IMR-90 (cell line): ENCODE data around the gene KRT33A.

ENCODE experiments used
- POLR2A ChIP-seq: IDR thresholded peaks from 2 replicates; pipeline ENCODE4 v1.6.1; 2012; ENCODE audit warnings: mild to moderate bottlenecking, low read depth, low read length
- RAD21 ChIP-seq: IDR thresholded peaks from 2 replicates; pipeline ENCODE4 v1.6.1; 2012; ENCODE audit warnings: low read length, improper control_type of control experiment
- SMC3 ChIP-seq: fragments of 150-350 bp; IDR thresholded peaks from 2 replicates; pipeline ENCODE4 v1.6.1; 2016; ENCODE audit warnings: low read depth, mild to moderate bottlenecking, antibody characterized with exemption, low read length, moderate library complexity
- TF ChIP-seq, protein P1 (sequence below): conservative IDR thresholded peaks from 2 replicates; pipeline ENCODE4 v1.5.1; 2012; ENCODE audit warnings: mild to moderate bottlenecking, low read depth, low read length, improper control_type of control experiment
- TF ChIP-seq, protein P2 (sequence below): fragments of 150-350 bp; IDR thresholded peaks from 2 replicates; pipeline ENCODE4 v1.6.1; 2017; ENCODE audit warnings: mild to moderate bottlenecking, antibody characterized with exemption, low read length, low read depth

DNA sequence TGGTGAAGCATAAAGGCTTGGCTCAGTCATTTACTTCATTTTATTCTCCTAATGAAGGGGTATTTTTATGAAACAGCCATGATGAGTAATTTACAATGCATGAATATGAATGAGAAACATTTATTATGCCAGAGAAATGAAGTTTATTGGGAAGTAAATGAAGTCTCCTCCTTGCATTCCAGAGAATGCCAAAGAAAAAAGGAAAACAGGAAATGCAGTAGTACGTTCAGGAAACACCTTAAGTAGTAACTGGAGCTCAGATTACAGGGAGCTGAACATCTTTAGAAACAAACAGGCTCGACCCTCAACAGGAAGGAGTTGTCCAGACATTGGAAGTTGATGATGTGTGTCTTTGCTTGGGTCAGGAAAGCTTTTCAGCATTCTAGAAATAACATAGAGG is 26.9 kb upstream of the KRT33A start:
- TF ChIP-seq POLR2A (no peak), RAD21 (no peak), SMC3 (no peak)
- TF ChIP-seq, protein P1, sequence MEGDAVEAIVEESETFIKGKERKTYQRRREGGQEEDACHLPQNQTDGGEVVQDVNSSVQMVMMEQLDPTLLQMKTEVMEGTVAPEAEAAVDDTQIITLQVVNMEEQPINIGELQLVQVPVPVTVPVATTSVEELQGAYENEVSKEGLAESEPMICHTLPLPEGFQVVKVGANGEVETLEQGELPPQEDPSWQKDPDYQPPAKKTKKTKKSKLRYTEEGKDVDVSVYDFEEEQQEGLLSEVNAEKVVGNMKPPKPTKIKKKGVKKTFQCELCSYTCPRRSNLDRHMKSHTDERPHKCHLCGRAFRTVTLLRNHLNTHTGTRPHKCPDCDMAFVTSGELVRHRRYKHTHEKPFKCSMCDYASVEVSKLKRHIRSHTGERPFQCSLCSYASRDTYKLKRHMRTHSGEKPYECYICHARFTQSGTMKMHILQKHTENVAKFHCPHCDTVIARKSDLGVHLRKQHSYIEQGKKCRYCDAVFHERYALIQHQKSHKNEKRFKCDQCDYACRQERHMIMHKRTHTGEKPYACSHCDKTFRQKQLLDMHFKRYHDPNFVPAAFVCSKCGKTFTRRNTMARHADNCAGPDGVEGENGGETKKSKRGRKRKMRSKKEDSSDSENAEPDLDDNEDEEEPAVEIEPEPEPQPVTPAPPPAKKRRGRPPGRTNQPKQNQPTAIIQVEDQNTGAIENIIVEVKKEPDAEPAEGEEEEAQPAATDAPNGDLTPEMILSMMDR = no peak
- TF ChIP-seq, protein P2, sequence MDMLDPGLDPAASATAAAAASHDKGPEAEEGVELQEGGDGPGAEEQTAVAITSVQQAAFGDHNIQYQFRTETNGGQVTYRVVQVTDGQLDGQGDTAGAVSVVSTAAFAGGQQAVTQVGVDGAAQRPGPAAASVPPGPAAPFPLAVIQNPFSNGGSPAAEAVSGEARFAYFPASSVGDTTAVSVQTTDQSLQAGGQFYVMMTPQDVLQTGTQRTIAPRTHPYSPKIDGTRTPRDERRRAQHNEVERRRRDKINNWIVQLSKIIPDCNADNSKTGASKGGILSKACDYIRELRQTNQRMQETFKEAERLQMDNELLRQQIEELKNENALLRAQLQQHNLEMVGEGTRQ = no peak
